Islet precursor cell (in vitro differentiated cells): ENCODE results near the gene MIER2.
A peak's percentile ranks its signal among the peaks of the same experiment; 100 is the strongest.

Experiments used
- DNase-seq: peaks from one replicate; pipeline ENCODE4 v3.0.0-alpha.2; 2018

Gene MIER2

DNA sequence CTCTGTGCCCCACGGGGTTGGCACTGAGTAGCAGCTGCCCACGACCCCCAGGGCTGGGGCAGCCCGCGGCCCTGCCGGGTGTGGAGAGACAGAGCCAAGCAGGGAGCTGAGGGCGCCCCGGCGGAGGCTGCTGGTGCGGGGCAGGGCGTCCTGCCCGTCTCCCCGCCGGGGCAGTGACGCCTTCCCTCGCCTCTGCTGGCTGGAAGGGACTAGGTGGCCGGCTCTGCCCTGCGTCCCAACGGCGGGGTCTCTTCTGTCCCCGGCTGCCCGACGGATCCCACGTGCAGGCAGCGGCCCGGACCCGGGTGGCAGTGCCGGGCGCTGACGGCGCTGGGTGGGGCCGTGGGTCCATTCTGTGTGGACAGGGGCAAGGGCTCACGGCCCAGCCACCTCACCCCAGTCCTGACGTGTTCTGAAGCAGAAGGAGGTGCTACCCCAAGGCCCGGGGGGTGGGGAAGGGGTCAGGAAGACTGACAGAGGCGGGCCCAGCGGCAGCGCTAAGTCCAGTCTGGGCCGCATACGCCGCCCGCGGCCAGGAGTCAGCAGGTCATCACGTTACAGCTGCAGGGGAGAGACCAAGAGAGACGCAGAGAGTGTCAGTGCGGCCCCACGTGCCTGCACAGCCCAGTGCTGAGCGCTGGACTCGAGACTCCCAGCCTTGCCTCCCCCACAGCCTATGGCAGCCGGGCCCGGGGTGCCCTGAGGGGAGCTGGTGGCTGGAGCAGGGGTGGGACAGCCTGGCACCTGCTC is 38.3 kb downstream of the MIER2 start:
- peak; percentile 50 for DNase-seq

DNA sequence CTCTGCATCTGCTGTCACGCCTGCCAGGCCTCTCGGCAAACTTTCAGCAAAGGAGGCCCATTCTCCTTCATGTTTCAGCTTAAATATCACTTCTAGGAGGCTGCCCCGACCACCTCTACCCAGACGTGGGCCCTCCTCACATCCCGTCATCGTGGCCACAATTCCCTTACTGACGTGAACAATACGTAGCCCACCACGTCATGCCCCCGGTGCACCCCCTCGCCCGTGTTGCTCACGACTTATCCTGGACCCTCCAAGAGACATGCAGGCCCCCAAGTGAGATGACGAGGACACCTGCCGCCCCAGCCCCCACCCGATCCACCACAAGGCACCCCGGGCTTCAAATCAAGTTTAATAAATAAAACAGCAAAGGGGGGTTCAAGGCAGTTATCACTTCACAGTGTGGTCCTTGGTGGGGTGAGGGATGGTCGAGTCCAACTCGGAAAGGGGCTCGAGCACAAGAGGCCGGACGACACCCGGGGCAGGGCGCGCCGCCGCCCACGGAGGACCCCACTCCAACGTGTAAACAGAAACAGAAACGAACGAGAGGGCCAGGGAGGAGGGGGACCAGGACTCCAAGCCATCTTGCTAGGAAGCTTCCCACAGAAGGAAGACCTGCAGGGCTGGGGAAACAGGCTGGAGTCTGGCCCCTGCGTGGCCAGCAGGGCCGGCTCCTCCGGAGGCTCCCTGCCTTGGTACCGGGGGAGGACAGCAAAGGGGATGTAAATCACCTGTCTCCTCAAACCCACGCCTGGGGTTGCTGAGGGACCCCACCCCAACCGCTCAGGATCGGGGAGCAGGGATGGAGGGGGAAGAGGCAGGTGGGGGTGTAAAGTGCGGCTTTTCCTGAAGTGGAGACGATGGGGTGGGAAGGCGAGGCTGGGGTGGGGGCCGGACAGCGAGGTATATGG is 39.1 kb downstream of the MIER2 start:
- DNase-seq: peak; percentile 50

DNA sequence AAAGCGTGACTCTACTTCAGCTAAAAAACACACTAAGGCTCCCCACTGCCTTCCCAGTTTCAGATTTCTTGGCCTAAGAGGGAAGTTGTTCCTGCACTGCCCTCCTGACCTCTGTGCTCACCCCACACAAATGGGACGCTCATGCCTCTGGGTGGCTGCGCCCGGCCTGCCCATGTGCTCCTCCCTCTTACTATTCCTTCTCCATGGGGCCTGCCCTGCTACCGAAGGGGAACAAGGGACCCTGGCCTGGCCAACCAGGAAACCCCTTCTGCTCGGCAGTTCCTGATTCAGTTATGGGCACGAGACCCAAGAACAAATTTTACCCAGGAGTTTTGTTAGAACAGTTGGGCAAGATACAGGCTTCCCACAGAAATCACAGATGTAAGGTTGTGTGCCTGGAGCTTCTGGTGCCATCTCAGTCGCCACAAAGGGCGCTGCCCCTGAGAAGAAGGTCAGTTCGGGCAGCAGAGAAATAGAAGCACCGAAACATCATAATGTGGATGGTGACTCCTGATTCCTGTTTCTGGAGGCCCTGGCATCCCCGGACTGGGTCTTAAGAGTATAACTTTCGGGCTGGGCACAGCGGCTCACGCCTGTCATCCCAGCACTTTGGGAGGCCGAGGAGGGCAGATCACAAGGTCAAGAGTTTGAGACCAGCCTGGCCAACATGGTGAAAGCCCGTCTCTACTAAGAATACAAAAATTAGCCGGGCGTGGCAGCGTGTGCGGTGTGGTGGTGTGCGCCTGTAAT is 47.9 kb downstream of the MIER2 start:
- no peak for DNase-seq

DNA sequence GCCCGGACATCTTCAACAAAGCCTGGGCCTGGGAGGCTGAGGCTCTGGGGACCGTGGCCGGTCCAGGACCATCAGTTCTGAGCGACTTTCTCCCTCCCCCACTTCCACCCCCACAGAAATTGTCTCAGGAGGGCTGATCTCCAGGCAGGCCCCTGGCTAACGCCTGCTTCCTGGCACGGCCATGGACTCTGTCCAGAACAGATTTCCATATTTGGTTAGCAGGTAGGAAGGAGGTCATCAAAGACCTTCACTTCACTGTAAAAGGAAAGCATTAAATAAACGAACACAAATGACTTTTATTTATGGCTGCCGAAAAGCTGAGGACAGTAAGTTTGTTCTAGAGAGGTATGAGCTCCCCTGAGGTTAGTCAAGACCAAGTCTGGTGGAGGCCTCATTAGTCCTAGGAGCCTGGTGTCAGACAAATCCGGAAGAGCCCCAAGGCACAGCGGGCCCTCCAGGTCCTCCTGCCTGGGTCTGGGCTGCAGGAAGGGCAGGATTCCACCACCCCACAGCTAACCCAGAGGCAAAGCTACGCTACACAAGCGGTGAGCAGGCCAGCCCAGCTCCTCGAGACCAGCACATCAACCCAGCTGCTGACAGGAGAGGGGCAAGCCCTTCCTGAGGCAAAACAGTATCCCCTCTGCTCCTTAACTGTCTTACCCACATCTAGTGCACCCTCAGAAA is 48.8 kb downstream of the MIER2 start:
- DNase-seq: no peak

DNA sequence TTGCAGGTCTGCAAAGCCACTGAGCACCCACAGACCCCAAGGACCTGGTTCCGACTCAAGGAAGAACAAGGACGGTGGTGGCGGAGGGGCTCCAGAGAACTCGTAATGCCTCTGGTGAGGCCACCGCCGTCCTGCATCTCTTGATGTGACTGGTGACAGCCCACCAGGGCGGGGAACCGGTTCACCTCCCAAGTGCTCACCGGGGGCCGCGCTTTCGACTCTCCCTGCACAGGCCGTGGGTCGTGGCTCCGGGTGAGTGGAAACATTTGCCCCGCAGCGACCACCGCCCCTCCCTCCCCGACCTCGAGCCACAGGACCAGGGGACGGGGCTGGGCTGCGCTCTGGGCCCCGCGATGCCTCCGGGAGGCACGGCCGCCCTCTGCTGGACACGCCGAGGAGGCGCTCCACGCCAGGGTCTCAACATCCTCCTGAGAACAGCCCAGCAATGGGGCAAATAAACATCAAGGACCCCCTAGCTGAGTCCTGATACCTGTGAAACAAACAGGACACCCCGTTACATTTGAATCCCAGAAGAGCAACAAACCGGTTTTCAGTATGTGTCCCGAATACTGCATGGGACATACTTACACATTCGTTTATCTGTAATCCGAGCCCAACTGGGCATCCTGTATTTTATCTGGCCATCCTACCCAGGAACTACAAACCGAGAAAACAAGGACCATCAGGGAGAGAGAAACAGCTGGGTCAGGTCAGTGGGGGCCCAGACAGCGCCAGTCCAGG is 49.5 kb downstream of the MIER2 start:
- DNase-seq: peak; percentile 75

DNA sequence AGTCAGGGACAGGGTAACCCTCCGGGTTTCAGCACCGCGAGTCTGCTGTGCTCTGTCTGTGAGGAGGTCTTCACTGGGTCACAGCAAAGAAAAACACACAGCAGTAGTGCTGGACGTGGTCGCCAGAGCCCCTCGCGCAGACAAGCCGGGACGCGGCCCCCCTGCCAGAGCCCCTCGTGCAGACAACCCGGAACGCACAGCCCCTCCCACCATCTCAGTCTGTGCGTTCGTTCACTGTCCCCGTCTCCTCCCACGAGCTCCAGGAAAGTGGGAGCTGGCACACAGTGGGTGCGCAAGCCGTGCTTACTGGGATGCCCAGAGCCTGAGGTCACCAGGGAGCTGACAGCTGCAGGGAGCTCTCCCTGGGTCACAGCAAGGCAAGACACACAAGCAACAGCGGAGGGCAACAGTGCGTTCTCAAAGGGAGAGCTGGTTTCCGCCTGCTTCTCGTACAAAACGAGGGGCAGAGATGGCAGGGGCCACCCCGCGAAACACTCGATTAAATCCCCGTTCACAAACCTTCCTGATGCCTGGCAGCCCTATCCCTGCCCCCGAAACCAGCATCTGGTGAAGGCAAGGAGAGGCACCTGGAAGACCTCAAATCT is 50.2 kb downstream of the MIER2 start:
- peak; percentile 79 for DNase-seq

DNA sequence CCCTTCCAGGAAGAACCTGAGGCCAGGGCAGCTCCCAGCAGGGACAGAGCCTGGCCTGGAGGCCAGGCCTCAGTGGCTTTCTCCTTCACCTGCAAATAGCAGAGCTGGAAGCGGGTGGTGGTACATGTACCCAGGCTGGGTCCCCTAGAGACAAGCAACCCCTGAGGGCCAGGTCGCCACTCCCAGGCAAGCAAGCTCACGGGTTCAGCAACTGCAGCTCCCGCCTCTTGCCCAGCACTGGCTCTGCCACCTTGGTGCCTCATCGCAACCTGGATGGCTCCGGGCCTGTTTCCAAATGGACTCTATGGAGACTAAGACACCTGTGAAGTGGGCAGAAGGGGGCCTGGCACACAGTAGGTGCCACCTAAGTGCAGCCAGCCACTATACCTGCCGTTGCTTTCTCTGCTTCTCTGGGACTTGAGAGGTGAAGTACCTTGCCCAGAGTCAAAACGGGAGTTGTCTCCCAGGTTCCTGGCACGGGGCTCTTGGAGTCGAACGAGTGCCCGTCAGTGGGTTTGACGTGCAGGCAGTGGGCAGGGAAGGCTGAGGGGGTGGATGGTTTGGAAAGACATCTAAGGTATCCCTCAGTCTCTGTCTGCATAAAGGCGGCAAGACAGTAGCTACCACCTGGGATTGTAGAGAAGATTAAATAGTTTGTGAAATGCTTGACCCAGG is 51.0 kb downstream of the MIER2 start:
- DNase-seq: no peak

DNA sequence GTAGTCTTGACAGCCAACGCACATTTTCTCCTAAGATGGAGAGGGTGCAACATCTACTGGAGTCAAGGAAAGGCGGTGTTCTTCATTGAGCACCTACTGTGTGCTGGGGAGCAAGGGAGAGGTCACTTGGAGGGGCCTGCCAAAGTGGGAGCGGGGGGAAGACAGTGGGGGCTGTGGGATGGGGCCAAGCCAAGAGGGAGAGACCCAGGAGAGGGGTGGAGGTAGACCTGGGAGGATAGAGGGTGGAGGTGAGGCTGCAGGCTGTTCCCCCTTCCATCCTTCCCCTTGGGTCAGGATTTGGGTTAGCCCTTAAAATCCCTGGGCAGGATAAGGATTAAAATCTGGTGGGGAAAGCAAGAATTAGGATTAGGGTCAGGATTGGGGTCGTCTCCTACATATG is 51.6 kb downstream of the MIER2 start:
- no peak for DNase-seq

DNA sequence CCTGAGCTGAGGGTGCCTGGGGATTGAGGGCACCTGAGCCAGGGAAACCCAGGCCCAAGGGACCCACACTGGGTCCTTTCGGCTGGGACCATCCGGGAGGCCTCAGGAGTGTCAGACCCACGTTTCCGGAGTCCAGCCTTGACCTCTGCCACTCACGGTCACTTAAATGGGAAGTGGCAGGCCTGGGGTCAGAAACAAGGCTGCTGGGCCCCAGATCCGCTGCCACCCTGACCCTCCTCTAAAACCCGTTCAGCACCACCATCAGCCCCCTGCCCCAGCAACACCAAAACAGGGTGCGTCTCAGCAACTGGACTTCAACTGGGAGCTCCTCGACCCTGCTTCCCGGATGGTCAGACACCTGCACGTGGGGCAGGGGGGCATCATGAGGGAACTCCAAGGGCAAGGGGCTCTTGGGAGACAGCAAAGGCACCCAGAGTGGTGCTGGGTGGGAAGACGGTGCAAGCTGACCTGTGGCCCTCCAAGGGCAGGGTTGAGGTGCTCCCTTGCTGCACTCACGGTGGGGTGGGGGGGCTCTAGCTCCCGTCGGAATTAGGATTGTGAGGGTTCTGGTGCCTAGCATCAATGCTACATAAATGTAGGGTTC is 52.2 kb downstream of the MIER2 start:
- no peak for DNase-seq

DNA sequence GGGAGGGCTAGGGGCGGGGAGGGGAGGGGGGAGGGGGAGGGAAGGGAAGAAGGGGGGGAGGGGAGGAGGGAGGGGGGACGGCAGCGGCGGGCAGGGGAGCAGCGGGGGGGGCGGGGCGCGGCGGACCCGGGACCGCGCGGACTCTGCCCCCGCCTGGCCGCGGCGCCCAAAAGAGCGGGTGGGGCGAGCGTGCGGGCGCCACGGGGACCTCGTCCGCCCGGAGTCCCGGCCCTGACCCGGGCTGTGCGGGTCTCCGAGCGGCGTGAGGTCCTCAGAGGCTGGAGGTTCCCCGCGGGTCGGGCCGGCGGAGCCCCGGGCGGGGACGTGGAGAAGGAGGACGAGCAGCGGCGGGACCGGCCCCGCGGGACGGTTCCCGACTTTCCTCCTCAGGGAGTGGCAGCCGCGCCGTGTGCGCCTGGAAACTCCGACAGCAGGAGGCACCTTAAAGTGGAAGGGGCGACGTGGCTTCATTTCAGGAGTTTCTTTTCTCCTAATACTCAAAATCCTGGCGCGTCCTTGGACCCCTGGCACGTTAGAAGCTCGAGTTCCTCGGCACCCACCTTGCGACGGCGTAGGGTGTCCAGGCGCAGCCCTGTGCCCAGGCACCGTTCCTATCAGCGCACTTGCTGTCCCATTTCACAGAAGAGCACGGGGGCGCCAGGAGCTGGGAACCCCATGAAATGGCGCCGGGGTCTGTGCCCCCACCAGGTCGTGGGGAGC is 52.9 kb downstream of the MIER2 start:
- DNase-seq: no peak

DNA sequence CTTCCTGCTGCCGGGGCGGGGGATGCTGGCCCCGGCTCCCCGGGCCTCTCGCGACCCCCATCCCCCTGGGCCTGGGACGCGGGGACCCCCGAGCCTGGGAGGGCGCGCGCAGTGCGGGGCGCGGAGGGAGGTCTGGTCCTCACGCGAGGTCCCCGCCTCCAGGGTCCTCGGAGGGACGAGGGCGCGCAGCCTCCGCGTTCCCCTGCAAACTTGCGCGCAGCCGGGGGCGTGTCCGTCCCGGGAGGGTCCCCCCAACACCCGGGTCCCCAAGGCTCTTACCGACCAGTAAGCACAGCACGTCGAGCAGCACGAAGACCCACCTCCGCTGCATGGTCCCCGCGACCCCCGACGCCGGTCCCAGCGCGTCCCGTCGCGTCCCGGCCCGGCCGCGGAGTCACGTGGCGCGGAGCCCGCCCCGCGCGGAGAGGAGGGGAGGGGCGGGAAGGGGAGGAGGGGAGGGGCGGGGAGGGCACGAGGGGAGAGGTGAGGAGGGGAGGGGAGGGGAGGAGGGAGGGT is 53.5 kb downstream of the MIER2 start, which contains the start of gene PLPP2:
PLPP2 (minus strand) TSS at position 398 of the 516 bp plus-strand sequence; CDS start at position 331, 67 bp downstream.
- no peak for DNase-seq

DNA sequence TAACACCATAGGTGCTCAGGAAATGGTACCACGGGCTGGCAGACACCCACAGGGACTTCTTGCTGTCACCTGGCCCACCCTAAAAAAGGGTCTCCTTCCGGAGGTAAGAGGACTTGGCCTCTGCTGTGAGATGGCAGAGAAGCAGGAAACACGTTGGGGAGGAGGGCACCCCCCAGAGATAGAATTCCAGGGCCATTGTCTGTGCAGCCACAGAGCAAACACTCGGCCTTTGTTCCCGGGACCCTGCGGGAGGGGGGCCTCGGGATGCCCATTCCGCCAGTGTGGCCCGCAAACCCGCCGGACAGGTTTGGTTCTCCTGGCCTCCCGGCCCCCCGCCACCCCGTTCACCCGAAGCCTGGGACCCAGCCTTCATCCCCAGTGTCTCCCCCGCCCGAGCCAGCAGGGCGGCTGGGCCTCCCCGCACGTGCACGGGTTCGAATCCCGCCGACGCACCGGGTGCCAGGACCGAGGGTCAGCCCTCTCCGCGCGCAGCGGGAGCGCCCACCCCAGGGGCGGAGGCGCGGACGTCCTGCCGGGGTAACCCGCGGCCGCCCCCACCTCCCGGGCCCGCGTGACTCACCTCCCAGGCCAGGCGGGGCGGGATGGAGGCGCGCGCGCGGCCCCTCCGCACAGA is 54.1 kb downstream of the MIER2 start:
- peak; percentile 91 for DNase-seq

DNA sequence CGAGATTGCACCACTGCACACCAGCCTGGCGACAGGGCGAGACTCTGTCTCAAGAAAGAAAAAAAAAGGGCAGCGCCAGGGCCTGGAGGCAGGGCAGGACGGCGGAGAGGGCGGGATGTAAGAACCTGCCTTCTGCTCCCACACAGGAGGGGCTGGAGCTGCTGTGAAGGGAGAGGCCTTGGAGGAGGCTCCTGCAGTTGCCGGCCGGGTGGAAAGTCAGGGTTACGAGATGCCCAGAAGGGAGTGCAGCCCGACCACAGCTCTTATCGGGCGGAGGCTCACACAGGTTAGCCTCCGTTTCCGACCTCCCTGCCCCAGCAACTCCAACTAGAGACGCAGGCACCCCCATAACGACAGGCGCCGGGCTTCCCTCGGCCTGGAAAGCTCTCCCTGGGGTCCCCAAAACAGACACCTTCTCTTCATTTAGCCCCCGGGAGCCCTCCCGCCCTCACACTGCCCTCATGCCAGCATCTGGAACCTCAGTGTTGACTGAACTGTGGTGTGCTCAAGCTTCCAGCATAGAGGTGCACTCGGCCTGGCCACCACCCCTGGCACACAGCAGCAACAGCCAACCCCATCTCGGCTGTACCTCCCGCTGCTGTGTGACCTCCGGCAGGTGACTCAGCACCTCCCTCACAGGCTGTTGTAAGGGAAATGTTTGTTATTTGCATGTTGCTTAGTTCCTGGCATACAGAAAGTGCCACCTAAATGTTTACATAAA is 54.8 kb downstream of the MIER2 start:
- peak; percentile 88 for DNase-seq

DNA sequence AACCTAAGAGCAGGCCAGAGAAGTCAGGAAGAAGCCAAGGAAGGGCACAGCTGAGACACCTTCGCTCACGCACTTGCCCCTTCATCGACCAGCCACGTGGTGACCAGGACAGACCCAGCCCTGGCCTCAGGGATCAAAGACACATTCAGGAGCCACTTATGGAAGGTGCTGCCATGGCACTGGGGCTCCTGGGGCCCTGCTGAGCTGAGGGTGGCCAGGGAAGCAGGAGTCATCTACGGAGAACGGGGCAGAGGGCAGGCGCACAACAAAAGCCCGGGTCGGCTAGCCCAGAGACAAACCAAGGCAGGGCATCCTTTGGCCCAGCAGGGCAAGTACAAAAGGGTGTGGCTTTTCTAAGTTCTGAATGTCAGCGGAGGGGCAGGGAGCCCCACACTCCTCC is 55.7 kb downstream of the MIER2 start:
- DNase-seq: peak; percentile 49

DNA sequence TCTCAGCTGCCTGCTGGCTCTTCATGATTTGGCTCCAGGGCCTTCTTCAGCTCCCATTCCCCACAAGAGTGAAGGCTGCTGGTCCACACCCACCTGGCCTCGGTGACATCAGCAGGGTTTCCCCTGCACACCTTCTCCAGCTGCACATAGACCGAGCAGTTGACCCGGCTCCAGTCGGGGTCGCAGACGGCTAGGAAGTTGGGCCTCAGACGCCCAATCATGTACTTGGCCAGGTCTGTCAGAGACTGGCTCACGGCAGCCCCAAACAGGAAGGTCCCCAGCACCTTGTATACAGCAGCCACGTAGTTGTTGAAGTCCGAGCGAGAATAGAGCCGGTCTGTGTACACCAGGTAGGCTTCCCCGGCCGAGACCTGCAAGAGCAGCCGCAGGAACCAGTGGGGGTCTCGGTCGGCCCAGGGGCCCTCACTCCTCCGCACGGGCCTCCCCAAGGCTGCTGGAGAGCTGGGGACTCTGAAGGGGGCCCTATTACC is 57.2 kb downstream of the MIER2 start:
- peak; percentile 55 for DNase-seq

DNA sequence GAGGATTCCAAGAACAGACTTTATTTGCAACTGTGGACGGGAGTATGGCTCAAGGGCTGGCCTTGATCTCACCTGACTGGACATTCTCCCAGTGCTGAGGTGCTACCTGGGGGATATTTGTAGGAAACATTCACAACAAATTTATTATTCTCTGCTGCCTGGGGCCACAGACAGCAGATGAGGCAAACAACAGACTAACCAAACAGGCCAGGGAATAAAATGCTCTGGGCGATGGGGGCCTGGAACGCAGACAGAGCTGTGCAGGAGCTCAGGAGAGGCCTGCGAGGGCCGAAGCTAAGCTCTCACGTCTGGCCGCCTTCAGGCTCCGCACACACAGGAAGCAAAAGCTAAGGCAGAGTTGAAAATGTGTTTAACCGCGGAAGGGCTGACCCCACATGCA is 61.2 kb downstream of the MIER2 start:
- peak; percentile 85 for DNase-seq

DNA sequence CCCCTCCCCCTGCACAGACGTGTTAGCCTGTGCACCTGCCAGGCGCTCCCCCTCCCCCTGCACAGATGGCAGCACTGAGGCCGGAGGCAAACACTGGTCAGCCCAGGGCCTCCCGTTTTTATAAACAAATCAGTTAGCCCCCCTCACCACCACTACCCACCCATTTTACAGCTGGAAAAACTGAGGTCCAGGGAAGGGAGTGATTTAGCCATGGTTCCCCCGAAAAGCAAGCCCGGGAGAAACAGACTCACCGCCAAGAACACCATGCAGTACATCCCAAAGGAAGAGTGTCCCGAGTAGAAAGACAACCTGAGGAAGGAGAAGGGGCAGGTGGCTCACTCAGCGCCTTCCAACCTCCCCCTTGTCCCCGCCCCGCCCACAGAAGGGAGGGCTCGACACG is 62.1 kb downstream of the MIER2 start:
- no peak for DNase-seq

DNA sequence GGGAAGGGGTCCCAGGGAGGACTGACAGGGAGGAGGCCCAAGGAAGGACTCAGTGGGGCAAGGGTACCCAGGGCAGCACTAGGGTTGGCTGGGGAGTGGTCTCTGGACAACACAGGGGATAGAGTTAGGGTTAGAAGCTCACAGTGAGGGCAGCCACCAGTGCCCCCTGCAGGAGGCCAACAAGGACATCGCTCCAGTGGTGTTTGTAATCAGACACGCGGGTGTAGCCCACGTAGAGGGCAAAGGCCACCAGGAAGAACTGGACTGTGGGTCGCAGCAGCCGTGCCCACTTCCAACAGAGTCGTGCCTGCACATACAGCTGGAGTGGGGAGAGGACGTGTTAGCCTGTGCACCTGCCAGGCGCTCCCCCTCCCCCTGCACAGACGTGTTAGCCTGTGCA is 62.6 kb downstream of the MIER2 start:
- no peak for DNase-seq
